GM19328 (cell line): ENCODE data around the gene WDR20.

Experiments used
- ATAC-seq: cut with Tn5 transposase; IDR thresholded peaks from one replicate; pipeline ENCODE4 v1.9.1; 2021; ENCODE audit warnings: mild to moderate bottlenecking, moderate library complexity; ENCODE audit not compliant: unreplicated experiment

The WDR20 gene

DNA sequence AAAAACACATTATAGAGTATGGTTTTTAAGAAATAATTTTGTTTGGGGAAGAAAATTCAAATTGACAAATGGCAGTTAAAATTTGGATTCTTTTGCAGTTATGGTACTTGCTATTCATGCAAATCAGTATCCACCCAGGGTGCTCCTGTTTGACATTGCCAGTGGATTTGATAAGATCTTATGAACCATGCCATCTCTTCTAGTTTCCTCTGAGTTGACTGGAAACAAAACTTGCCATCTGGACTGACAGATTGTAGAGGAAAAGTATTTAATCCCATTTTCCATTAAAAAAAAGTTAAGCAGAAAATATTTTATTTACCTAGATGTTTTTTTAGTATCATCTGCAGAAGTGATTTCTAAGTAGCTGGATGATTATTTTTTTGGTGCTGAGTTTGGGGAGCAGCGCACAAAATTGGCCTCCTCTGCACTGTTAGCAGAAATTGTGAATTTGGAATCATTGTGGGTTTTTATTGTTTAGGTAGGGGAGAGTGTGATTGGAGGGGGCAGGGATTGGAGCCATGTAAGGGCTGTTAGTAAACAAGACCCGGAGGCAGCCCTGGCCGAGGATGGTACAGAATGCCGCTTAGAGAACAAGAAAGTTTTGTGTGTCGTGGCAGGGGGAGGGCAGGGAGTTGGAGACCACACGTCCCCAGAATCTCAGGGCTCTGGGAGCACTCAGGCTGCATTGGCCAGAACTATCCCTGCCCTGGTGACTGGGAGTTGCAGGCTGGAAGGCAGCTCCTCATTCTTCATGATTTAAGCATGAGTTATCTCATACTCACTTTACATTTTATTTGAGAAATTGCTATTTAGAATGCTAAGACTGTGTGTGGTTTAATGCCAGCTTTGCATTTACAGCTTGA, 56.6 kb downstream of the WDR20 start:
- ATAC-seq, result no peak

DNA sequence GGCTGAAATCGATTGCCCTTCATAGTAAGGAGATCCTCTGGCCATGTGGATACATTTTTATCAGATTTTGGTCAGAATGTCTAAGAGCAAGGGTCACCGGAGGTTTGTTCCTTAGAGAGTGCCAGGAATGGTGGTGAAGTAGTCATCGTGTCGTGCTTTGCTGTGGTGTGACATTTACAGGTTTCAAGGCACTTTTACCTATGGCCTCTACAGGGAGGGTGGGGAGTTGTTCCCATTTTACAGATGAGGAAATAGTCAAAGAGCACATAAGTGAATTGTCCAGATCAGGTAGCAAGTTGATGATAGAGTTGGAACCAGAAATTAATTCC, 57.2 kb downstream of the WDR20 start:
- ATAC-seq, result no peak

DNA sequence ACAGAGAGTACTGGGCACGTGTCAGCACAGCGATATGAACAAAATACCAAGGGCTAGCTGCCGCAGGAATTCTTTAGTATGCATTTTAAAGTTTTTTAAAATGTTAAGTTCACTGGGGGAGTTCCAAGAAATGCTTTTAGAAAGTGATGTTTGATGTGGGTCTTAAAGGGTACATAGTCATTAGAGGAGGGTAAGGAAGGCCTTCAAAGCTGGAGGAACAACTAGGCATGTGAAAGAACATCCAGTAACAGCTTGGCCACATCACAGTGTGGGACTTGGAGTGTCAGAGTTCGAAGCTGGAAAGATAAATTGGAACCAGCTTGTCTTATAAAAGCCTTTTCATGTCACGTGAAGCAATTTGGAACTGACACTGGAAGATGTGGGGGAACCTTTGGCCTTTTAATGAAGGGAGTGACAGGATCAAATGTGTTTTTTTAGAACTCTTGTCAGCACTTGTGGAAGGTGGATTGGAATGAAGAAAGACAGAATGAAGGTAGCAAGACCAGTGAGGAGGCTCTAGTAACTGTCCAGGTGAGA, 57.7 kb downstream of the WDR20 start:
- no peak for ATAC-seq

GRCh38 chr14:102200690-102201352, 61.1 kb downstream of the WDR20 start:
- no peak for ATAC-seq

- no peak for ATAC-seq
Measured at GRCh38 chr14:102201353-102201738, 61.6 kb downstream of the WDR20 start.

DNA sequence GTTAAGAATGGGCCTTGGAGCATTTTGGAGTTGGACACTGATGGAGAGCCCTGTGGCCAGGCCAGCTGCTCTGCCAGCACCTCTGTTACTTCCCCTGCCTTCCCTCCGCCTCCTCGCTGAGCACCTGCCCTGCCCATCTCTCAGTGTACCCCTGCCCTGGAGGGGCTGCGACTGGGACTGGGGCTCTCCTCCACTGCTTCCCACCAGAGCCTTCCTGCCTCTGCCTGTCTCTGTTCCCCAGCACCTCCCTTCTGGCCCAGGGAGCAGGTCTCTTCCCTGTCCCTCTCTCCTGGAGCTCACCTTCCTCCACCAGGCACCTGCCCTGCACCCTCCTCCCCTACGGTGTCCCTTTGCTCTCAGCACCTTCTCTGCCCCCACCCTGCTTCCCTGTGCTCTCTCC, 62.1 kb downstream of the WDR20 start:
- no peak for ATAC-seq

DNA sequence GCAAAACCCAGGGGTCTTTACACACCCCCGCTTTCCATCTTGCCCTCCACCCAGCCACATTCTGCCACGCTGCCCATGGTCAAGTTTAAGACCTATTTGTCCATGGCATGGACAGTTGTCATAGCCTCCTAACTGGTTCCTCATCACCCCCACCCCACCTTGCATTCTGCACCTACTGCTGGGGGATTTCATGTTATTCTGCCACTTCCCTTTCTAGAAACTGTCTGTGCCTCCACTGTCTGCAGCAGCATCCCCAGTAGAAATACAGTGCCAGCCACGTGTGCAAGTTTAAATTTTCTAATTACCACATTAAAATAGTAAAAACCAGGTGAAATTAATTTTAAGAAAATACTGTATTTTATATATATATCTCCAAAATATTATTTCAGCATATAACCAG, 63.2 kb downstream of the WDR20 start:
- no peak for ATAC-seq

GRCh38 chr14:102203382-102203781, 63.7 kb downstream of the WDR20 start:
- no peak for ATAC-seq

DNA sequence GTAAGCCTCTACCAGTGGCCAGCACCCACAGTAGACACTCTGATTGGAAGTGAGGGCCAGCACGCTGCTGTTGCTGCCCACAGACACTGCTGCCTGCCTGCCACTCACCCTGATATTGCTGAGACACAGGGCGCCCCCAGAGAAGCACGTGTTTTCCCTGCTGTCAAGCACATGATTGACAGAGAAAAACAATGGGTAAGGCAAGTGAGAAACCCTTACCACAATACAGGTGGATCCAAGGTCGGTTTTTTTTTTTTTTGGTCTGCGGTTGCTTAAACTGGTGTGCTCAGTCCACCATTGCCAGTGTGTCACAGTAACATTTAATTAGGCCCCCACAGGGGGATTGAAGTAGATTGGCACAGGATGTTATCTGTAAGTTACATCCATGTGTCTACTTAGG, 65.9 kb downstream of the WDR20 start:
- ATAC-seq, result no peak

DNA sequence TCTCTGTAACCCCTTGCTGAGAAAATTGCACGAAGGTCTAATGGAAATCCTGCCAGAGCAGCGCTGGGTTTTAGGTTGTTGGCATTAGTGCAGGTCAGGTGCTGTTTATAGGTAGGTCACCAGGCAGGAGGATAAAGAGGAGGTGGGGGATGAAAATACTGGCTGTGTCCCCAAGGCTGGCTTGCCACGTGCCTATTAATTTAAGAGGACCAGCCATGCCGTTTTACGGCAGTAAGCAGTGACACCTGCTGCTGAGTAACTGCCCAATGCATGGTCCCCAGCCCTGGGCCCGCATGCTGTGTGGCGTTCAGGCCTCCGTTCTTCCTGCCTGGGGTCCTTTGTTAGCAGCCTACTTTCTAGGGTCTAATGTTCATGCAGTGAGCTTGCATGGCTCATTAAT, 67.2 kb downstream of the WDR20 start:
- no peak for ATAC-seq

GRCh38 chr14:102207831-102208365, 68.2 kb downstream of the WDR20 start:
- no peak for ATAC-seq

DNA sequence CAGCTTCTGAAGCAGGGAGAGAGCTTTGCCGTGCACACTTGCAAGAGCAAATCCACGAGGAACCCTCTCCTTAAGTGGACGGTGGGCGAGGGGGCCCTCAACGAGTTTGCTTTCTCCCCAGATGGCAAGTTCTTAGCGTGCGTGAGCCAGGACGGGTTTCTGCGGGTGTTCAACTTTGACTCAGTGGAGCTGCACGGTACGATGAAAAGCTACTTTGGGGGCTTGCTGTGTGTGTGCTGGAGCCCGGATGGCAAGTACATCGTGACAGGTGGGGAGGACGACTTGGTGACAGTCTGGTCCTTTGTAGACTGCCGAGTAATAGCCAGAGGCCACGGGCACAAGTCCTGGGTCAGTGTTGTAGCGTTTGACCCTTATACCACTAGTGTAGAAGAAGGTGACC, 69.0 kb downstream of the WDR20 start:
- no peak for ATAC-seq

GRCh38 chr14:102209224-102209966, 69.7 kb downstream of the WDR20 start:
- no peak for ATAC-seq

GRCh38 chr14:102210421-102211042, 70.8 kb downstream of the WDR20 start:
- ATAC-seq, result no peak

DNA sequence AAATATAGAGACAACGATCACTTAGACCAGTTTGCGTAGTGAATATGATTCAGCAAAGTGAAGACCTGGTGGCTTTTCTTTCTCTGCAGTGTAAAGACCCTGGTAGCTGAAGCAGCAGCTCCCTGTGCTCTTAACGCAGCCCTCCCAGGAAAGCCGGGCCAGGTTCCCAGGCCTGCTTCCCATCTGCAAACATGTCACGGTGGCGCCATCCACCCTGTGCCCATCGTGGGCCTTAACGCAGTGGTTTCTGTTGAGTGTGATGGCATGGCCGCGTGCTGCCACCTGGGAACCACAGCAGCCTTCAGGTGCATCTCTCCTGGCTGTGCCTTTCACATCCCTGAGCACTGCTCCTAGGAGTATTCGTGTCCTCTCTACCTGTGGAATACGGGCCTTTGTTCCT, 71.5 kb downstream of the WDR20 start:
- ATAC-seq, result no peak

GRCh38 chr14:102212356-102212755, 72.7 kb downstream of the WDR20 start:
- no peak for ATAC-seq

DNA sequence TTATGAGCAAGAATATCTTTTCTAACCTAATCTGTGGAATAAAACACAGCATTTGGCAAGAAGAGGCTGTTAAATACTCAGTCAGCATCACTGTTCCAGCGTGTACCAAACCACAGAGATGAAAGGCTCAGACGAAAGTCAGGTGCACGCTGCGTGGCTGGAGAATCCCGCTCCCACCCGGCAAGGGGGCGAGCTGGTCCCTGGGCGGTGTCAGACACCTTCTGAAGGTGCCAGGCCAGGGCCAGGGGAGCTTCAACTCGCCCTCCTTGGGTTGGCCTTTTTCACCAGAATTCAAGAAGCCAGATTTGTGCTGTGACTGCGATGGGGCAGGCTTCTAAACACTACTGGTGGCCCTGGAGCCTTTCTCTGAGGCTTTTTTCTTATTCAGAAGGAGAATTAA, 73.1 kb downstream of the WDR20 start:
- ATAC-seq, result no peak

- ATAC-seq, result no peak
Measured at GRCh38 chr14:102213470-102213869, 73.8 kb downstream of the WDR20 start.

DNA sequence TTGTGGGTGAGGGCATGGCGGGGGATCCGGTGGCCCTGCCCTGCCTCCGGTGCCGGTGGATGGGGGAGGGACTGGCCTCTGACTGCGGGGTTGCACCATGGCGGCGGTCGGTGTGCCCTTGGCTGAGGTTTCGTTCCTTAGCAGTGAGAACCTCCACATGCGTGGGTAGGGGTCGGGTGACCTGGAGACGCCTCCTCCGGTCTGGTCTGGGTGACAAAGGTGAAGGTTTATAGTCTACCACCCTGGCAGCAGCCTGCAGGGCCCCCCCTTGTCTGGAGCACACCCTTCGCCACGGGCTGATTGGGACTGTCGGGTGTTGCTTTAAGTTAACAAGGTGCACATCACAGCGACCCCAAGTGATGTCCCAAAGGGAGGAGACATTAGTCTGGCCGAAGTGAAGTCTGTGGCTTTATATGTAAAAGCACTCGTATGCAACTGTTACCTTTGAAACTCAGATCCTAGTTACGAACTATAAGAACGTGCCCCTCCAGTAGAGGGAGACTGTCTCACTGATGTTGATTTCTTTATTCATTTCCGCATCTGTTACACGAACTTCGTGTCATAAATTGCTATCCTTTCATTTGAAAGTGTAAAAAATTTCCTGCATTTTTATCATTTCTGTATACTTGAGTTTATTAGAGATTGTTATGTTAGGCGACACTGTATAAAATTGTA, 74.4 kb downstream of the WDR20 start:
- ATAC-seq, result no peak

GRCh38 chr14:102215071-102215470, 75.4 kb downstream of the WDR20 start:
- no peak for ATAC-seq
